ENCODE results near the gene PXT1. TPM values are rescaled to one million over a fixed set of nuclear protein-coding genes. Genes with fewer than 3 reads are reported as not detected.

The PXT1 gene
- total and polyA plus RNA-seq, 9 of the 15 experiments (the other 6 are each of a cell fraction or from before 2014, with no cell fraction given) = 0.09 to 0.11 (median 0.10) TPM; not detected in 5

GRCh38 chr6:36423101-36423824 lies 19.4 kb downstream of the PXT1 start (continued):
- TF ChIP-seq ZBTB40 (IDR thresholded peaks at IDR 0.05) (0 out of 2 replicates have a peak, but pooled peaks have one; percentile 32), ZBTB40 (CRISPR knock-in tag; IDR thresholded peaks at IDR 0.05) (no peak), ZNF586 (CRISPR knock-in tag; conservative IDR thresholded peaks at IDR 0.05) (no peak), ZBTB5 (IDR thresholded peaks at IDR 0.05) (no peak), HMG20B (CRISPR knock-in tag; IDR thresholded peaks at IDR 0.05) (no peak), CCNT2 (IDR thresholded peaks at IDR 0.05; ENCODE audit: borderline replicate concordance, extremely low read depth, insufficient read length, low read depth, low read length) (peak; percentile 90), RBFOX2 (IDR thresholded peaks at IDR 0.05; ENCODE audit: low read depth, low read length) (peak; percentile 93), U2AF1 (optimal IDR thresholded peaks at IDR 0.05; ENCODE audit: low read depth, low read length) (no peak), SIN3A (IDR thresholded peaks at IDR 0.05; ENCODE audit: borderline replicate concordance in 2 of 2, control insufficient read depth in 1 of 2, low read depth in 2 of 2, low read length in 2 of 2) (0 out of 4 replicates have a peak, but pooled peaks of 1 of the 2 experiments have one; percentile 43), MNT (conservative IDR thresholded peaks at IDR 0.05) (peak; percentile 92 to 93), RBM25 (IDR thresholded peaks at IDR 0.05; ENCODE audit: low read depth, low read length, severe bottlenecking) (peak; percentile 98), SREBF2 (CRISPR knock-in tag; IDR thresholded peaks at IDR 0.05) (no peak), ELF1 (tag; IDR thresholded peaks at IDR 0.05) (no peak), ZSCAN29 (IDR thresholded peaks at IDR 0.05) (no peak)
